HG03175 (cell line): ENCODE results near the gene CHSY3.

ENCODE experiments used
- ATAC-seq: cut with Tn5 transposase; IDR thresholded peaks from one replicate; pipeline ENCODE4 v1.9.1; 2021; ENCODE audit warnings: mild to moderate bottlenecking, moderate library complexity; ENCODE audit not compliant: unreplicated experiment

Gene CHSY3

DNA sequence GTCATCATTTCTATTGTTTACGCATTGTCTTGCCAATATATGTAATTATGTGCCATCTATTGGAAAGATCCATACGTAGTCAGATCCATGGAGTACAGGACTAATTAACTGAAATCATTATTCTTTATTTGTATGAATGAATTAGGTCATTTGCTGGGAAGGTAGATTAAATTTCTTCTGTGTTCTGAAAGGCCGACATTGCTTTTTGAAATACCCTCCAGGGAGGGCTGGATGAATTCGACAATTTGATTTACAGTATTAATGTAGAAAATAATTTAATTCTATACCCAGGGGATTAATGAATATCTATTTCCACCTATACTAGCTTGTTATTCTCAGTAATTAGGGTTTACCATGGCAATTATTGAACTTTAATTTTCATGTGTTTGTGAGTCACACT, 117.6 kb downstream of the CHSY3 start:
- no peak for ATAC-seq

DNA sequence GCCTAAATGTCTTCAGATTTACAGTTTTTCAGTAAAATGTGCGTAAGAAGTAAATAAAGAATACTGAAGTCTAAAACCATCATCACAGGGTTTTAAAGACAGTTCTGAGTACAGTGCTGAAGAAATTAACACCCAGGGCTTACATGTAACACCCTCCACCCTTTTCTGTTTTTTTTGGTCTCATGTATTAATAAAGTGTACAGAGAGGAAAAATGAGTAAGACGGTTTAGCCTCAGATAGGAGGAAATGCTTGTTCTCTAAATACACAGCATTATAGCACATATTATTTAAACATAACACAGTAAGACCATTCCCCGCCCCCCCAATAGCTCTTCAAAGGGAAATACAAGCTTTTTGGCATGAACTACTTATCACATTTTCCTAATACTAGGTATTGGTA, 119.3 kb downstream of the CHSY3 start:
- no peak for ATAC-seq

DNA sequence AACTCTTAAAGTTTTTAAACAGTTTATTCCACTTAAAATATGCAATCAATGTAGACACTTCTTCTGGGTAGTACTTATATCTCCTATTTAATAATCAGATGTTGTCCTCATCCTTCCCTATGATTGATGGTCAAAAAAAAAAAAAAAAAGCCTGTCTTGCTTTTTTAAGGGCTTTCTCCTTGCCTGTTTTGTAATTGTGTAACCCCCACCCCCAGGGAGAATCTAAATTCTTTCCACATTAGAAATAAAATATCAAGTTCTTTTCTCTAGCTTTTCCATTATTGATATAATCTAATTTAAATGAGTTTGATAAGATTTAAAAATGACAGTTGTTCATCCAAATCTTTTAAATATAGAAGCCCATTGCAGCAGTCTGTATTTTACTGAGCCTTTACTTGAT, 119.7 kb downstream of the CHSY3 start:
- ATAC-seq, result no peak

DNA sequence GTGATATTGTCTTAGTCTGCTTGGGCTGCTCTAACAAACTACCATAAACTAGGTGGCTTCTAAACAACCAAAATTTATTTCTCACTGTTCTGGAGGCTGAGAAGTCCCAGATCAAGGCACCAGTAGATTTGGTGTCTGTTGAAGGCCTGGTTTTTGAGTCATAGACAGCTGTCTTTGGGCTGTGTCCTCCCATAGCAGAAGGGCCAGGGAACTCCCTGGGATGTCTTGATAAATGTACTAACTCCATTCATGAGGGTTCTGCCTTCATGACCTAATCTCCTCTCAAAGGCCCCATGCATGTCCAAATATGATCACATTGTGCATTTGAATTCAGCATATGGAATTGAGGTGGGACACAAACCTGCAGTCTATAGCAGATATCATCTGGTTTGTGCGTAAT, 121.2 kb downstream of the CHSY3 start:
- ATAC-seq, result no peak

DNA sequence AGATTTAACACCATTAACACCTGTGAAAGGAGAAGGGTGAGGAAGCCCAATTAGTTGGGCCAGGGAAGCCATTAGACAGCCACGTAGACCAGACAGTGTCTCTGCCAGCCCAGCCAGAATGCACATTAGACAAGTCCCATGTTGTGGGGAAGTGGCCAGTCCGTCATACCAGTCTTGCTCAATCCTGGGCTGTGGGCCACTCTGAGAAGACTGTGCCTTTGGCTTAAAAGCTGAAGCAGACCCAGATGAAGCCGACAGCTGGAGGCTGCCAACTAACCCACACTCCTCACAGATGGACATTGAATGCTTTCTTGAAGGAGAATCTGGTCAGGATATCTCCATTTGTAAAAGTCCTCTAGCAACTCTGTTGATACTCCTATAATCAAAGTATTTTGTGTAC, 128.5 kb downstream of the CHSY3 start:
- no peak for ATAC-seq

DNA sequence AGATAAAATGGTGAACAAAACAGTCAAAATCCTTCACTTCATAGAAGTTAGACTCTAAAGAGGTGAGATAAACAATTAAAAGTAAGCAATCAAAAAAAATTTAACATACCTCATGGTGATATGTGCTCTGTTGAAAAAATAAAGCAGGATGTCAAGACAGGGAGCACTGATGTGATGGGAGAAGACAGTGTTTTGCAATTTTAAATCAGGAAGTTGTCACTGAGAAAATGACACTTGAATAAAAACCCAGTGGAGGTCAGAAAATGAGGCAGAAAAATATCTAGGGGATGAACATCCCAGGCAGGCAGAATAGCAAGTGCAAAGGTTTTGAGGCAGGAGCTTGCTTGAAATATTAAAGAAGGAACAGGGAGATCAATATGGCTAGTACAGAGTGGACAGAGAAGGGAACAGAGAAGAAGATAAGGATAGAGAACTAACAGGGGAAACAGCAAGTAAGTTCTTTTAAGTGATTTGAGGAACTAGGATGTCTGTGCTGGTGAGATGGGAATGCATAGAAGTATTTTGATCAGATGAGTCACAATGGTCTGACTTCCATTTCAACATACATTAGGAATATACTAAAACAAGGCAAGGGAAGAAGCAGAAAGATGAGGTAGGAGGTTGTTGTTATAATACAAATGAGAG, 130.4 kb downstream of the CHSY3 start:
- ATAC-seq, result no peak

DNA sequence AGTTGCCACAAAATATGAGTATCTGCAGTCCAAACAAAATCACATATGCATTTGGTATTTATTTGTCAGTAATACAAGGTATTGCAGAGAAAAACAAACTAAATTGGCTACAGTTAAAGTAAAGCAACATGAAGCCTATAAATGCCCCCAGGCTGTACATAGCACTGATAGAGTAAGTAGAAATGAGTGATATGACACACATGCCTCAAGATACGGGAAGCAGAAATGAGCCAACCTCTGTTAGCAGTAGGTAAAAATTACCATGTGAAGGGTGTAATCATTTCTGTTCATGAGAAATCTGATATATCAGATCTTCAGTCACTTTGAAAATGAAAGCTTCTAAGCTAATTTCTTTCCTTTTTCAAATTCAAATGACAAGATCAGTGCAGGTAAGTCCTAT, 131.1 kb downstream of the CHSY3 start:
- no peak for ATAC-seq

DNA sequence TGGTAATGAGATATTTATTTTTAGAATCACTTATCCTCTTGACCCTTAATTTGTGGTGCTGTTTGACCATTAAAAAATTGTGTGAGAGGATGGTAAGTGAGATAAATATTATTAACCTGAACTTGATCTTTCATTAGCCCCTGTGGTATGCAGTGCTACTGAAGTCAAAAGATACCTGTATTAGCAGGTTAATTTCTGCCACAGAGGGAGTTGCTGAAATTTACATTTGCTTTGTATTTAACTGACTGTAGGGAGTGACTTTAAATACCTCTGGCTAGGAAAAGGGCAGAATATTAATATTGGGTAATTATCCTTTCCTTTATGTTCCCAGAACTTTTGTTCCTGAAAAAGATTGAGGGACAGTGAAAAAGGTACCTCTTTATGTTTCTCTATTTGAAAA, 133.6 kb downstream of the CHSY3 start:
- ATAC-seq, result no peak

DNA sequence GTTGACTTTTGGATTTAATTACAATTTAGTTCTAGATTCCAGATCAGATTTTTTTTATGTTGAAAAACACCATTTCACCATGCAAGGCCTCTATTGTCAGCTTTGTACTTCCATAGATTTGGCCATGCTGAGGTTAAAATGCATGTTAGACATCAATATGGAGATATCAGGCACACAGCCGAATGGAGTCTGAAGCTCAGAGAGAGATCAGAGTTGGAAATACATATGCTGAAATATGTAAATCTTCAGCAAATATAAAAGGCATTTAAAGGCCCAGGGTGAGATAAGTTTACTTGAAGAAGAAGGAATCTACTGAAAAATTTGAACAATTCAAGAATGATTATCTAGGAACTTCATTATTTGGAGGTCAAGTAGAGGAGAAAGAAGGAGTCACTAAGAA, 139.6 kb downstream of the CHSY3 start:
- no peak for ATAC-seq

DNA sequence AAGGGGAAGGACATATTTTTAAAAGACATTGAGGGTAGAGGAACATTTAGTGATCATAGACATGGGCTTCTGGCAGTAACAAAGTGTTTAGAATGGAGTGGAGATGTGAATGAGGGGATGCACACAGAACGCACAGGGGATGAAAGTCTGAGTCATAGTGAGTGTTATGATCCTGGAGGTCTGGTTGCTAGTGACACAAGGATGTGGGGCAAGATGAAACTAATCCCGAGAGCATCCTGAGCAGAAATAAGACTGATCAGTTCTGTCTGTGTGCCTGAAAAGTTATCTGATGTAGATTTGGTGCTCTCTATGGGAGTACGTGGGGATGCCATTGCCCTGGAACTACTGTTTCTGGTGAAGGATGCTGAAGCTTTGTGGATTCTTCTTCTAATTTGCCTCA, 141.1 kb downstream of the CHSY3 start:
- no peak for ATAC-seq

DNA sequence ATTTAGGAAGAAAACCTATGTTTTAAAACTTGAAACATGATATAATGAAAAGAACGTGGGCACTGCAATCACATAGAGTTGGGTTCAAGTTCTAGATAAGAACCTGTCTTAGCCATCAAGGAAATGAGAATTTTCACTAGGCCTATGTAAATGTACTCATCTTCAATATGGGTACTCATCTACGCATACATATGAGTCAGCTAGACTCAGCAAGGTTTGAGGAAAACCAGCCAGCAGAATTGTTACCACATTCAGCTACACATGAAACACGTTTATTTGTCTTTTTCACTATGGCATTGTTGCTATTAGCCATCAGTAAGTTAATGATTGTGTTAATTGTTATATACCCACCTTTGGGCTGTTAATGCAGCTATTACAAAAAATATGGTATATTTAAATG, 146.3 kb downstream of the CHSY3 start:
- ATAC-seq, result no peak

DNA sequence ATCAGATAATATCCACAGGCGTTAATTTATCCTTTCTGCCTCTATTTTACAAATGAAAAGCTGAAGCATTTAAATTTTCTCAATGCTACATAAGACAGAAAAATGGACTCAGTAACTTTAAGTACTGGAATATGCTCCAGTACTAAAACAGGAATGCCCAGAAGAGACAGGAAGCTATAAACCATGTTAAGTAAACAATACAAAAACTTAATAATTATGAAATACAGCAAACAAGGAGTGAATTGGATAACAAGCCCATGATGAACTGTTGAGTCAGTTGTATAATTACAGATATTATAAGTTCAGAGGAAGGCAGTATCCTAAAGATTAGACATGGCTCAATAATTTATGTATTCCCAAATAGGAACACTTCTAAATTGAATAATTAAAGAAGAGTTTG, 148.5 kb downstream of the CHSY3 start:
- ATAC-seq, result no peak

DNA sequence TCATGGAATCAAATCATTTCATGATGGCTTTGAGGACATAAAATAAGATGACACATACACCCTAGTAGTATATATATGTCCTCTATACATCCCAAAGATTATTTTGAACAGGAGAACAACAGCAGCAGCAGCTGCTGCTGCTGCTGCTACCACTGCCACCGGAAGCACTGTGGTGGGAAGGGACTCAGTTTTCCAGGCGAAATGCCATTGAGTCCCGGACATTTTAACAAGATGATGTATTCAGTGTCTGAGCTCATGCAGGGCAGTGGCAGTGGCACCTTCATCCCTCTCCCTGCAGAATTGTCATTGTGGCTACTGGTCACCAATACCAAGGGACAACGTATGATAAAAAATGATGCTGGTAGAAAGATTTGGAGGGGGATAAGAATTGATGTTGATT, 151.3 kb downstream of the CHSY3 start:
- no peak for ATAC-seq

DNA sequence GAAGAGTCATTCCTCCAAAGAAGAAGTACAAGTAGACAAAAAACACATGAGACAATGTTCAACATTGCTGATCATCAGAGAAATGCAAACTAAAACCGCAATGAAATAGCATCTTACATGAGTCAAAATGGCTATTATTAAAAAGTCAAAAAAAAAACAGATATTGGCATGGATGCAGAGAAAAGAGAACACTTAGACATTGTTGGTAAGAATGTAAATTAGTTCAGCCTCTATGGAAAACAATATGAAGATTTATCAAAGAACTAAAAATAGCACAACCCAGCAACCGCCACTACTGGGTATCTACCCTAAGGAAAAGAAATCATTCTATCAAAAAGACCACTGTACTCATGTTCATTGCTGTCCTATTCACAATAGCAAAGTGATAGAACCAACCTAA, 157.5 kb downstream of the CHSY3 start:
- no peak for ATAC-seq

DNA sequence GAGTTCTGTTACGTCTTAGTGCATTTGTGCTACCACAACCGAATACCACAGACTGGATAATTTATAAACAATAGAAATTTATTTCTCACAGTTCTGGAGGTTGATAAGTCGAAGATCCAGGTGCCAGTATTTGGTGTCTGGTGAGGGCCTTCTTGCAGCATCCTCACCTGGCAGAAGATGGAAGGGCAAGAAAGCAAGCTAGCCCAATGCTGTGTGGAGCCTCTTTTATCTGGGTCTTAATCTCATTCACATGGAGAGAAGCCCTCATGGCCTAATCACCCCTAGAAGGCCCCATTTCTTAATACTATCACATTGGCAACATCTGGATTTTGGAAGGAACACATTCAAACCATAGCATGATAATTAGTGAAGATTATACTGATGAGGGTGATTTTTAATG, 159.3 kb downstream of the CHSY3 start:
- no peak for ATAC-seq

DNA sequence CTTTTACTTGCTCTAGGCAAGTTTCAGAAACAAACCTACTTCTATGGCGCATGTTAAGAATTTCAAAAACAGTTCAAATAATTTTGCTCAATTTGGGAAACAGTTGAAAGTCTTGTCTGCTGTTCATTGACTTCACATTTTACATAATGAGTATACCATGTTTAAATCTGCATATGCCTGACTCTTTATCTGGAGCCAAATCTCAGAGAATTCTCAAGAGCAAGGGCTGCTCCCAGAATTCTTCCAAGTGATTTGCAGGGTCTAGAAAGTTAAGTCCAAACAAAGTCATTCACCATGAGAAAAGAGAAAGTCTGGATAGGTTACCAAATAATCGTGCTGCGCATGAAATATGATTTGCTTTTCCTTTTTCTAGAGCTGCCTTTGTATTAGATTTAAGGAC, 160.2 kb downstream of the CHSY3 start:
- no peak for ATAC-seq

DNA sequence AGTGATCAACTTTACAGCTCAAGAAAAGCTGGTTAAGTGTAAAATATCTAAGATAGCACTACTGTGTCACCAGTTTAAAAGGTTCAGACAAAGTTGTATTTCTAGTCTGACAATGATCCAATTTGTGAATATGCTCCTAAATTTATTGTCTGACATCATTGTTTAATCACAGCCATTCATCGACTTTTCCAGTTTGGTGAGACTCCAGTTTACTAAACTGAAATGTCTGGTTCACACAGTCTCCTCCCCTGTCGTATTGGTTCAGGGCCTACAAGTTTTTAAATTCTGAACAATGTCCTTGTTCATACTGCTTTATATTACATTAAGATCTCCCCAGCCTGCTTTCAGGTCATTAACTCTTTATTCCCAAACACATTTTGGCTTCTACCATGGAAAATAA, 161.4 kb downstream of the CHSY3 start:
- no peak for ATAC-seq

DNA sequence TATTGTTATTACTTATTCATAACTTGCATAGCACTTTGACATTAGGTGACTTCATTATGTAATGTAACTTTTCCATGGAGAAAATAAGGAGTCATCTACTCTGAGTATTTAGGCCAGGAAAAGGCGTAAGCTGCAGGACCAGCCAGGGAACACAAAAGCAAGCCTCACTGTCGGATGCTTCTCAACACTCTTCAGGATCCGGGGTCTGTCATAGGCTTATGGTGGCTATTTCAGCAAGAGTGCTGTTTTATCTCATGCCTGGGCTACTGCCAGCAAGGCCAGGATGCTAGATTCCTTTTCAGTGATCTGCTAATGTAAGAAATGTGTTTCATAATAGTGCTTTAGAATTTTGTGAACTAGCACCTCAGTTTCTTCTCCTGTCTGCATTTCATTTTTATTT, 162.4 kb downstream of the CHSY3 start:
- ATAC-seq, result no peak

DNA sequence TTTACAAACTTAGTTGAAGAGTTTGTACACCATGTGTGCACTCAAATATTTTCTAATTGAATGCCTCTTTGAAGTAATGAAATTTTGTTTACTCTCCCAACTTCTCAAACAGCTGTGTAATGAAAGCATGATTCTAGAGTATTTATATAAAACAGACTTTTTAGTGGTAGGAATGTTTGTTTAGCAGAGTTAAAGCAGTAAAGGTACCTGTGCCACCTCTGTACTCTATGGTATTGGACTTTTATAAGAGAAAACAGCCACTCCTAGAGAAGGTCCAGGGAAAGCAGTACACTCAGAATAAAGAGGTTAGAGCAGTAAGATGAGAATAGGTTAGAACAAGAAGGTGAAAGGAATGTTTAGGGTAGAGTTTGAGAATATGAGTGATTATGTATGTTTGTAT, 163.1 kb downstream of the CHSY3 start:
- no peak for ATAC-seq

DNA sequence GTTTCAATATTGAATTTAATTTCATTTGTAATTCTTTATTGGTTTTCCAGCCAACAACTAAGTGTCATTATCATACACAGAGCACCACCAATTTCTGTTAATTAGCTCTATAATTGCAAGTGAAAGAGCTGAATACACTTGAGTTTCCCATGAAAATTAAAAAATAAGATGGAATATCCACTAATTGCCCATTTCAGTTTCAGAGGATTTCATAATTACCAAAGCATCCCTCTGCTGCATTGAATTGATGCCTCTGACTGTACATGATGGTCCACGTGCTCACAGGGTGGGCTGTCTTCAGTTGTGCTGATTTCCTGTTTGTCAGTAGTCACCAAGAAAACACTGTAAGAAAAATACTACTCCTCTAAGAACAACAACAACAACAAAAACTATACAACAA, 163.8 kb downstream of the CHSY3 start:
- no peak for ATAC-seq

DNA sequence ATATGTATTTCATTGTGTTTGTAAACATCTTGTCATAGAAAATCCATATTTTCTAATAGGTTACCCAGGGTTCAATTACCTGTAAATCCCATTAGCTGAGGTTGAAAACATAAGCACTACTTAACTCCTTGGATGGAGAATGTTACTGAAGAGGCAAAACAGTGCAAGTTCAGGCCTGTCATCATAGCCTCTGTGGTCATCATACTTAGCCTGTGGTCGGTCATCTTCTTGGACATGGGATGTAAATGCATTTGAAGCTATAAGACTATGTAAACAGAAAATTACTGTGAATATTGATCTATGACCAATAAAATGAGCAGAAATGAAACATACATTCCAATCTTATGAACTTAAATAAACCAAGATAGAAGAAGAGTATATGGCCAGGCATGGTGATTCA, 164.7 kb downstream of the CHSY3 start:
- ATAC-seq, result no peak

DNA sequence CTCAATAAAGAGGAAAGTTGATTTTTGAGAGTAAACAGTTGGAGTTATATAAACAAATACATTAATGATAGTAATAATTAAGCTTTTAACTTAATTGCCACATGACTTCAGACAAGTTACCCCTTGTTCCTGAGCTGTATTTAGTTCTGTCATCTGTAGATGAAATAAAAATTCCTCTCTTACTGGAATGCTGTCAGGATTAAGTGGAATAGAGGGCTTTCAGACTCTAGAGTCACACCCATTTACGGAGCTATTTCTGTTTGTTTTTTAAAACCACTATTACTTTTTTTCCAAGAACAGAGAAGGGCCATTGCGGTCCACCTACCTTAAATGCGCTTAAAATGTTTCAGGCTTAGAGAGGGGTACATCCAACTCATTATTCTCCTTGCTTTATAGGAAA, 170.6 kb downstream of the CHSY3 start:
- no peak for ATAC-seq

DNA sequence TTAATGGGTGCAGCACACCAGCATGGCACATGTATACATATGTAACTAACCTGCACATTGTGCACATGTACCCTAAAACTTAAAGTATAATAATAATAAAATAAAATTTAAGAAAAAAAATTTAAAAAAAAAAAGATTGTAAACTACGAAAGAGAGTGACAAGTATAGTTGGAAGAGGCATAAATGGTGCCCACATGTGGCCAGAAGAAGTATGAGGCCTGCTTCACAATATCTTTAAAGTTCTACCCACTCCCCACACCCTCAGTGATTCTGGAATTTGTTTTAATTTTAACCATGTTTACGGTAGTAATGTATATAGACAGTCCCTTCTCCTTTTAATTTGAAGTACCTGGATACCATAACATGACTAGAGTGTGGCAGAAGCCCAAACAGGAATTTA, 172.7 kb downstream of the CHSY3 start:
- no peak for ATAC-seq

DNA sequence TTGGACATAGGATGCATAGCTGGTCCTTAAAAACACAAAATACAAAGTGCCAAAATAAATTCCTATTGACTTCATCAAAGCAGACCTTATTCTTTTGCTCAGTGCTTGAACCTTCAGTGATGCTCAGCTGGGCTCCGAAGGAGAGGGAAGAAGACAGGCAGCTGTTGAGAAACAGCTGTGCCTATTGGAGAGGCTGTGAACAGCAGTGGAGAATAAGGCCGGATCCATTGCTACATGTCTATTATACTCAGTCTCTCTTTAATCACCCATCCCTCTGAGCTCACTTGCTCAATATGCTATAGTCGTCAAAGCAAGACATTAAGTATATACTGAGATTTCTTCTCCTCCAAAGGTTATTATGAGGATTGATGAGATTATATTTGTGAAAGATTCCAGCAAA, 174.4 kb downstream of the CHSY3 start:
- ATAC-seq, result no peak
